Sigmoid colon (tissue), 7 donors: ENCODE results near the gene INSIG2. TPM values are rescaled to one million over a fixed set of nuclear protein-coding genes. Genes with fewer than 3 reads are reported as not detected.

ENCODE experiments used
- DNase-seq: peaks from one replicate; pipeline ENCODE4 v3.0.0-alpha.2; 2019
- H3K27ac ChIP-seq, 4 donors: fragments of 200-600 bp; sonication (generic); one replicate each; pipeline ENCODE4 v1.5.1; 2016 to 2019; ENCODE audit warnings: mild to moderate bottlenecking in 1 of 4
- H3K27me3 ChIP-seq, 3 donors: fragments of 200-600 bp; sonication (generic); one replicate each; pipeline ENCODE4 v1.5.1; 2019; ENCODE audit warnings: mild to moderate bottlenecking in 1 of 3
- H3K36me3 ChIP-seq, 4 donors: fragments of 200-600 bp; sonication (generic); one replicate each; pipeline ENCODE4 v1.5.1; 2016 to 2019
- H3K4me1 ChIP-seq, 4 donors: fragments of 200-600 bp; sonication (generic); one replicate each; pipeline ENCODE4 v1.5.1; 2017 to 2019
- H3K4me3 ChIP-seq, 4 donors: fragments of 200-600 bp; sonication (generic); one replicate each; pipeline ENCODE4 v1.5.1; 2017 to 2019; ENCODE audit warnings: mild to moderate bottlenecking in 2 of 4, moderate library complexity in 1 of 4
- H3K9me3 ChIP-seq, 4 donors: fragments of 200-600 bp in 3 of 4; sonication (generic) in 3 of 4; one replicate each; pipeline versions ENCODE4 v1.5.1 to v1.6.1; 2013 to 2019
- CTCF ChIP-seq, 4 experiments: fragments of 450-650 bp in 3 of 4; fragments of 200-600 bp in 1 of 4; IDR thresholded peaks; one replicate each; pipeline ENCODE4 v1.5.1; 2016 to 2019; ENCODE audit warnings: antibody characterized with exemption in 4 of 4, mild to moderate bottlenecking in 3 of 4, moderate library complexity in 2 of 4
- EP300 ChIP-seq, 4 donors: sonication (generic); formaldehyde crosslinking; IDR thresholded peaks; one replicate each; pipeline ENCODE4 v1.6.1; 2017; ENCODE audit warnings: antibody characterized with exemption in 4 of 4
- POLR2A ChIP-seq, 2 donors: fragments of 450-650 bp; IDR thresholded peaks; one replicate each; pipeline ENCODE4 v1.6.1; 2016; ENCODE audit warnings: antibody characterized with exemption in 2 of 2, mild to moderate bottlenecking in 2 of 2, moderate library complexity in 2 of 2
- POLR2AphosphoS5 ChIP-seq, 4 donors: sonication (generic); formaldehyde crosslinking; IDR thresholded peaks; one replicate each; pipeline ENCODE4 v1.6.1; 2017; ENCODE audit warnings: antibody characterized with exemption in 4 of 4
- WGBS, 2 donors: extraction: QIAGEN DNeasy Blood & Tissue Kit; methylation state at CpG; one replicate each; pipeline ENCODE4 v1.1.7; 2013; 5-methylcytosine and 5-hydroxymethylcytosine counted together
- intact Hi-C: fragments of 100-400 bp; cut with DNase I; formaldehyde crosslinking; loops from one replicate; pipeline ENCODE4 v1.15.1; 2023
- polyA plus RNA-seq, 3 donors: library from polyadenylated mRNA; stranded (reverse); fragments of 200-250 nt; gene quantifications; one replicate each; pipeline ENCODE4 v1.2.3, GENCODE V29; 2013
- total RNA-seq, 4 donors: library from RNA; depleted of rRNA; stranded (reverse); fragments of >200 nt; gene quantifications; one replicate each; pipeline ENCODE4 v1.1.0, GENCODE V29; 2016
- donor health status: healthy with polysubstance abuse.
- donor health status: Bipolar disorder and iron deficiency.
- donor health status: healthy.

The INSIG2 gene
- total and polyA plus RNA-seq, 7 donors: 7.2 to 20.7 (median 15.2) TPM

- H3K27ac ChIP-seq: no peak overlapping the region
- no peaks in the 10 kb centered on the region for H3K9me3 ChIP-seq
- TF ChIP-seq CTCF (IDR thresholded peaks at IDR 0.05) (no peak), POLR2A (IDR thresholded peaks at IDR 0.05) (no peak), POLR2AphosphoS5 (IDR thresholded peaks at IDR 0.05) (no peak)
- no peak overlapping the region for H3K4me3 ChIP-seq
- H3K4me1 ChIP-seq: peaks cover 0 to 18% (median 14%) of the 10 kb centered on the region in 4 donors
- H3K36me3 ChIP-seq: no peaks in the 10 kb centered on the region
- H3K27me3 ChIP-seq: no peaks in the 10 kb centered on the region
- intact Hi-C loops: no loop called here
- DNase-seq: no peak
- WGBS, 2 donors: 49 to 59% methylated on average over 4 of the region's 4 CpGs
Measured at GRCh38 chr2:118119158-118119727, 31.0 kb downstream of the INSIG2 start.

- Histone ChIP-seq H3K27ac (no peak overlapping the region), H3K4me3 (no peak overlapping the region)
Measured at GRCh38 chr2:118119761-118120400, 31.6 kb downstream of the INSIG2 start.

DNA sequence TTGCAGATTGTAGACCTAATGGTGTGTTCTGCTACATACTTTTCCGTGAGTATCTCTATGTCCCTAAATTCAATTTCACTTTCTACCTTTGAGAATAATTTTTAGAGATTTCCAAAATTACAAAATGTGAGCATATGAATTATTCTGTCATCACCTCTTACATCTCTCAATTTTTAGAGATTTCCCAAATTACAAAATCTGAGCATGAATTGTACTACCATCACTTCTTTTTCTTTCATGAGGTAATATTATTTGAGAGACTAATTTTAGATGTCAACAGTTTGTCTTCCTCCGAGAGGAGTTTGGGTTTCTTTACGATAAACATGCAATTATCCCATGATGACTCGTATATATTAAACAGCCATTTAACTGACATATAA lies 32.1 kb downstream of the INSIG2 start:
- WGBS, 2 donors: 80 to 83% methylated on average over 4 of the region's 4 CpGs
- no peak overlapping the region for H3K27ac ChIP-seq
- H3K36me3 ChIP-seq: no peaks in the 10 kb centered on the region
- peaks cover 0 to 23% (median 17%) of the 10 kb centered on the region in 4 donors for H3K4me1 ChIP-seq
- no peak for TF ChIP-seq POLR2A (IDR thresholded peaks at IDR 0.05)
- no peak for TF ChIP-seq POLR2AphosphoS5 (IDR thresholded peaks at IDR 0.05)
- no peak for TF ChIP-seq EP300 (IDR thresholded peaks at IDR 0.05)
- TF ChIP-seq CTCF (IDR thresholded peaks at IDR 0.05): no peak
- intact Hi-C loops: no loop called here
- DNase-seq: no peak
- H3K4me3 ChIP-seq: no peak overlapping the region
- no peaks in the 10 kb centered on the region for H3K9me3 ChIP-seq
- no peaks in the 10 kb centered on the region for H3K27me3 ChIP-seq

More at GRCh38 chr2:118119761-118120400, 31.6 kb downstream of the INSIG2 start:
- H3K4me1 ChIP-seq: peaks cover 0 to 23% (median 17%) of the 10 kb centered on the region in 4 donors
- TF ChIP-seq POLR2AphosphoS5 (IDR thresholded peaks at IDR 0.05) (no peak), POLR2A (IDR thresholded peaks at IDR 0.05) (no peak), EP300 (IDR thresholded peaks at IDR 0.05) (no peak), CTCF (IDR thresholded peaks at IDR 0.05) (no peak)
- no peaks in the 10 kb centered on the region for H3K36me3 ChIP-seq
- no peaks in the 10 kb centered on the region for H3K27me3 ChIP-seq
- DNase-seq: no peak
- no peaks in the 10 kb centered on the region for H3K9me3 ChIP-seq
- WGBS, 2 donors: 89 to 92% methylated on average over 8 of the region's 8 CpGs
- intact Hi-C loops: no loop called here

- H3K36me3 ChIP-seq: no peaks in the 10 kb centered on the region
- no peaks in the 10 kb centered on the region for H3K9me3 ChIP-seq
- no peak for TF ChIP-seq CTCF (IDR thresholded peaks at IDR 0.05)
- no peak for TF ChIP-seq POLR2A (IDR thresholded peaks at IDR 0.05)
- no peak for TF ChIP-seq EP300 (IDR thresholded peaks at IDR 0.05)
- TF ChIP-seq POLR2AphosphoS5 (IDR thresholded peaks at IDR 0.05): no peak
- H3K27ac ChIP-seq: no peak overlapping the region
- no peak overlapping the region for H3K4me3 ChIP-seq
- DNase-seq: no peak
- H3K4me1 ChIP-seq: peaks cover 0 to 23% (median 17%) of the 10 kb centered on the region in 4 donors
- intact Hi-C loops: no loop called here
- H3K27me3 ChIP-seq: no peaks in the 10 kb centered on the region
Measured at GRCh38 chr2:118121101-118121500, 32.8 kb downstream of the INSIG2 start.
